Stimulated activated effector memory CD8-positive, alpha-beta T cell treated with anti-CD3 and anti-CD28 coated beads, Interleukin-12 subunit alpha, Interleukin-12 subunit beta, amount 100 ng/mL, for 72 hours (primary cell): ENCODE results near the gene PPM1A.

Experiments
- ATAC-seq: fragments of 150-1000 bp; cut with Tn5 transposase; 2 replicates; pipeline ENCODE4 v1.10.0; 2021
- DNase-seq, 2 donors: peaks; one replicate each; pipeline ENCODE4 v3.0.0; 2021 to 2022; ENCODE audit warnings: low spot score in 2 of 2
- H3K27ac Mint-ChIP-seq: one replicate; pipeline ENCODE4 v1.8.0; 2022; ENCODE audit warnings: mild to moderate bottlenecking, mixed read lengths
- H3K36me3 Mint-ChIP-seq: one replicate; pipeline ENCODE4 v1.8.0; 2022; ENCODE audit warnings: mild to moderate bottlenecking, mixed read lengths
- H3K4me1 Mint-ChIP-seq: one replicate; pipeline ENCODE4 v1.8.0; 2022; ENCODE audit warnings: mixed read lengths
- H3K4me3 Mint-ChIP-seq: one replicate; pipeline ENCODE4 v1.8.0; 2022; ENCODE audit warnings: mild to moderate bottlenecking, mixed read lengths
- H3K9me3 Mint-ChIP-seq: one replicate; pipeline ENCODE4 v1.8.0; 2022; ENCODE audit warnings: mixed read lengths

The PPM1A gene

DNA sequence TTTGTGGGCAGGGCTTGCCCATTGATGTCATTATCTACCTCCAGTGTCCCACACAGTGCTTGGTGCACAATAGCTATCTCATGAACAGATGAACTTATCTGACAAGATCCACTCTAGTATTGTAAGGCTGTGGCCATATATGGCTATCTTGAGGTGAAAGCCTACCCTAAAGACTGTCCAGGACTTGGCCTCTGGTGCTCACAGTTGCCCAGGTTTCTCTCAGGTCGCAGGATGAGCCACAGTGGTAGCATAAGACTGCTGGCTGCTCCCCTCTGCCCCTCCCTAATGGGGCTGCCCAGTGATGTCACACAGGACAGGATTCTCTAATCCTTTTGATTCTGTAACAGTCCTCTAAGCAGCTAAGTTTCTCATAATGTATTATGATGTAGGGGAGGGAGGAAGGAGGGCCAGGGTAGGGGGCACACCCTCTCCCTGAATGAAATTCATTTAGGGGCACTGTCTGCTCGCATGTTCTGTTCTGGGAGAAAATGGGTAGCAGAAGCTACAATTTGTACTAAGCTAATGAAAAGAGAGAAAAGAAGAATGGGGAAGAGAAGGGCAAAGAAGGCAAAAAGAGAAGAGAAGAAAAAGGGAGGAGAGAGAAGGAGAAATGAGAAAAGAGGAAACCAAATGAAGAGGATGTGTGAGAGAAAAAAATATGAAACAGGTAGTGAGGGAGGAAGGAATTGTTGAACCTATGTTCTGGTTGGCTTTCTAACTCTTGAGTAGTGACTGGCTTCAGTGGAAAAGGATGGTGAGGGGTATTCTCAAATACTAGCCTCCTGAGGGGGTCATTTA, 3.4 kb upstream of the PPM1A start:
- H3K4me3 Mint-ChIP-seq = no peak overlapping the region
- DNase-seq = no peak
- no peaks in the 10 kb centered on the region for H3K9me3 Mint-ChIP-seq
- peaks cover 22% of the 10 kb centered on the region for H3K36me3 Mint-ChIP-seq
- peaks cover 22% of the 10 kb centered on the region for H3K4me1 Mint-ChIP-seq
- H3K27ac Mint-ChIP-seq = no peak overlapping the region
- ATAC-seq = no peak

DNA sequence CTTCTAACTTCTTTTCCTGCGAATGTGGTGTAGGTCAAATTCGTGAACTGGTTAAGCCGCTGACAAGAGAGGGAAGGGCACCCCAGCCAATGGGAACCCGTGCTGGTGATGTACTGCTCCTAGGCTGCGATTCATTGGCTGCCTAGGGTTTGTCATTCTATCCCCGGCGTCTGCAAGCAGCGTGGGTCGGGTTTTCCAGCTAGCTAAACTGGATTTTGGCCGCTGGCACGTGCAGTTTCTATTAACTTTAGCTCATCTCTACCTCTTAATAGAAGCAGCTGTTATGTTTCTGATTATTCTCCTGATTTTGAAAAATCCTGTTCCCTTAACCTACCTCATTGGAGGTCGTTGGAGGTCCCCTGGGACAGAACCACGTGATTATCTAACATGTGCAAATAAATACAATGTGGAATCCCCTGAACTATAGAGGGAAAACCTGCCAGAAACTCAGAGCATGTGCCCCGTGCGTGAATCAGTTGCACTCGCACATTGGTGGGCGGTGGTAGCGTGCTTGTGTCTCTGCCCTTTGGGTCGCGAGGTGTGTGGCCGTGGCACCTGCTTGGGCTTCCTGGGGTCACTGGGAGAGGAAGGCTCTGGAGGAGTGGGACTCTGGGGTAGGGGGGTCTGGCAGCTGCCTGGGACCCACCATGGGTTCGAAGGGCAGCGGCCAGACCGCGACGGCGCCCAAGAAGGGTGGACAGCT, 876 bp upstream of the PPM1A start:
- H3K27ac Mint-ChIP-seq = peak overlapping the region; percentile 100
- no peaks in the 10 kb centered on the region for H3K9me3 Mint-ChIP-seq
- H3K4me1 Mint-ChIP-seq = peaks cover 44% of the 10 kb centered on the region
- ATAC-seq = peak; percentile 80
- peaks cover 25% of the 10 kb centered on the region for H3K36me3 Mint-ChIP-seq
- DNase-seq = peak; percentile 58 to 87
- peak overlapping the region; percentile 98 for H3K4me3 Mint-ChIP-seq

DNA sequence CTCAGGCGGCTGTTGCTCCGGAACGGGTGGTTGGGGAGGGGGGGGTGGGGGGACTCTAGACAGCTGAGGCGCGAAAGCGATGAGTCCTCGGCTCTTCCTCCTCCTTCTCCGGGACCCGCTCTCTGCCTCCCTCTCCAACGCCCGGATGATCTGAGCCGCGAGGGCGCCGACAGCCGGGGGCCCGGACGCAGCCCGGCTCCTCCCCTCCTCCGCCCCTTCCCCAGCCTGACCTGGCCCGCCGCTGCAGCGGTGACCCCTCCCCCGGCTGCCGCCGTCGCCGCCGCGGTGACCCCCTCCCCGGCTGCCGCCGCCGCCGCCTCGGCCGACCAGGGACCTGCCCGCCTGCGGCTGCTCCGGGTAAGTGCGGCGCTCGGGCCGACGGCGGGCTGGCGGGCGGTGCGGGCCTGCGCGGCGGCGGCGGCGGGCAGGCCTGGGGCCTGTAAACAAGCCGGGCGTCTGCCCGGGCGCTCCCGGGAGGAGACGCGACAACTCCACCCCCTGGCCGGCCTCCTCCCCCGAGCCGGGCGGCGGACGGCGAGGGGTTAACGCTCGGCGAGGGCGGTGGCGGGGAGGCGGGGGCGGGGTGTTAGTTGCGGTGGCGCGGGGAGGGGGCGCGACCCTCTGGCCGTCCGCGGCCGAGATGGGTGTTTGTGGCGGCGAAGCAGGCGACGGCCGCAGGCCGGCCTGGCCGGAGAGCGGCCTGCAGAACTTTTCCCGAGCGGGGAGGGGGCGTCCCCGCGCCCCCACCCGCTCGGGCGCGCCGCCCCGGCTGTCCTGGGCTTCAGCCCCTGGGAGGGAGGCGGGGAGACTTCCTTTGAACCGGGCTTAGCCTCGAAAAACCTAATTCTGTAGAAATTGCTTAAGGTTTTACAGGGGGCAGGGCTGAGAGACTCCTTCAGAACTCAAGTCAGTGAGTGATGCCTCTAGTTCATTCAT, 568 bp downstream of the PPM1A start:
- ATAC-seq (peak; percentile 60), DNase-seq (peak; percentile 55 to 86)
- Mint-ChIP-seq H3K27ac (peak overlapping the region; percentile 100), H3K4me1 (peaks cover 51% of the 10 kb centered on the region), H3K36me3 (peaks cover 25% of the 10 kb centered on the region), H3K4me3 (peak overlapping the region; percentile 98), H3K9me3 (no peaks in the 10 kb centered on the region)

DNA sequence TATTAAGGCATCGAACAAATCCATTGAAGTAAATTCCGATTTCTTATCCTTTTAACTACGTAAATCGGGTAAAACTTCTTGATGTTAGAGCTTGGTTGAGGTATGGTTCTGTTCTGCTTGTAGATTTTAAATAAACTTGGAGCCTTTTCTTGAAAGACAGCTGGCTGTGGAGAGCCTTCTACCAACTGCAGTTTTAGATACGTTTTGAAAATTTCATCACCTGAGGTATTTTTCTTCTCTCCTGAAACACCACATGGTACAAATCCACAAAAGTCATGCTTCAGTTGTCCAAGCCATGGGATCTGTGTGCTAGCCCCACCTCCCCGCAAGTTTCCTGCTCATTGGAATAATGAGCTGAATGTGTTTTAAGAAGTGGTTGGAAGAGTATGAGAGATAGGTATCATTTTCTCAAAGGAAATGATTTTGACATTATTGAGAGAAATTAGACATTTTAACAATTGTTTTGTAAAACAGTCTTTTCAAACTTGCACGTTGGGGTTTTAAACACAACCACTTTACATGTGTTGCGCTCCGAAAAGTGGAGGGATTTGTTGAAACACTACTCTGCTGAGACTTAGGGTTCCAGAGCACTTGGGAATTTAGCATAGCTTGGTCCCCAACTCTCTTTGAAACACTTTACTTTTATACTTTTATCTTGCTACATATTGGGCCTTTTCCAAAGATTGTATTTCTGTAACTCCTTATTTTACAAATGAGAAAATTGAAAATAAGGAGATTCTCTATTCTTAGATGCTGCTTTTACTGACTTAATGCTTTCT, 1.4 kb downstream of the PPM1A start:
- Mint-ChIP-seq H3K4me3 (peak overlapping the region; percentile 98), H3K36me3 (peaks cover 25% of the 10 kb centered on the region), H3K27ac (peak overlapping the region; percentile 67), H3K4me1 (peaks cover 48% of the 10 kb centered on the region), H3K9me3 (no peaks in the 10 kb centered on the region)
- no peak for ATAC-seq
- no peak for DNase-seq

DNA sequence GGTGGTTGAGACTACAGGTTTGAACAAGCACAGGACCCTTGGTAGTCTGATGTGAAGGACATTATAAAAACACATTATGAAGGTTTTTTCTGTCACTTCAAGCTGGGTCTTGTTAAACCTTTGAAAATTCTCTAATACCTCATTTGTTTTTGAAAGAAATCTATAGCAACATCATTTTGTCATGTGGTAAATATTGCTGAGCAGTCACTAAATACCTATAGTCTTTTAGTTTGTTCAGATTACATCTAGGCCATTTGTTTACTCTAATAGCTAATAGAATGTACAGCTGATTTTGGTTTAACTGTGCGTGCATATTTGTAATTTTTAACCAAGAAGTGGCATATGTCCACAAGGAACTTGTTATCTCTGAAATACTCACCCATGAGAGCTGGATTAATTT, 2.9 kb downstream of the PPM1A start:
- Mint-ChIP-seq H3K4me1 (peaks cover 43% of the 10 kb centered on the region), H3K9me3 (no peaks in the 10 kb centered on the region), H3K27ac (no peak overlapping the region), H3K36me3 (peaks cover 25% of the 10 kb centered on the region), H3K4me3 (peak overlapping the region; percentile 98)
- ATAC-seq = no peak
- DNase-seq = no peak

DNA sequence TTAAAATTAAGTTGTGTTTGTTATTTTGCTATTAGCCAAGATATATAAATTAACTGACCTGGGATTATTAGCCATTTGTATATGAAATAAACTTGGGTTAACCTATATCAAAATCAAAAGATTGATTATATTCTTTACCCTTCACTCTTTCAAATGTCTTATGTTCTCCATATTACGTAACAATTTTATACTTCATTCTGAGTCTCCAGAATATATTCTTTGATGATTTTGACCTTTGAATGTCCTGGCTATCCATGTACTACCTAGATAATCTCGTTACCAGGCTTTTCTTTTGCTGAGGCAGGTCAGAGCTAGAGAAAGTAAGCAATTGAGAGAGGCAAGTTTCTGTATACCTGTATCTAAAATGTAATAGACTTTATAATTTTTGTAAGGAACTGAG, 3.6 kb downstream of the PPM1A start:
- Mint-ChIP-seq H3K9me3 (no peaks in the 10 kb centered on the region), H3K36me3 (peaks cover 25% of the 10 kb centered on the region), H3K4me1 (peaks cover 43% of the 10 kb centered on the region), H3K4me3 (no peak overlapping the region), H3K27ac (no peak overlapping the region)
- DNase-seq (no peak), ATAC-seq (no peak)

DNA sequence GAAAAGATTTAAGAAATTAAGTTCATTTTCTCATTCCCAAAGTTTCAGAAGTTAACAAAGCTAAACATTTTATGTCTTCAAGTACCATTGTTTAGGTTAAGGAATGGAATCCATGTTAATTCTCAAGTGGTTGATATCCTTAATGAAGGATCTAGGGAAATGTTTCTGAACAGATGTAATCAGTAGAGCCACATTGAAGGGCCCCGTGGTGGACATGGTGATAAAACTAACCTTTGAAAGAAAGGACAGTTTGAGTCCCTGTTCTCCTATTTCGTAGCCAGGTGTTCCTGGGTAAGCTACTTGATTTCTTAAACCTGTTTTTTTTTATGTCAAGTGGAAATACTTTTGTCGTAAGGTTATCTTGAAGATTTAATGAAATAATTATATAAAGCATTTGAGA, 4.6 kb downstream of the PPM1A start:
- Mint-ChIP-seq H3K4me1 (peaks cover 34% of the 10 kb centered on the region), H3K36me3 (peaks cover 15% of the 10 kb centered on the region), H3K9me3 (no peaks in the 10 kb centered on the region), H3K4me3 (no peak overlapping the region), H3K27ac (no peak overlapping the region)
- no peak for ATAC-seq
- DNase-seq = no peak

DNA sequence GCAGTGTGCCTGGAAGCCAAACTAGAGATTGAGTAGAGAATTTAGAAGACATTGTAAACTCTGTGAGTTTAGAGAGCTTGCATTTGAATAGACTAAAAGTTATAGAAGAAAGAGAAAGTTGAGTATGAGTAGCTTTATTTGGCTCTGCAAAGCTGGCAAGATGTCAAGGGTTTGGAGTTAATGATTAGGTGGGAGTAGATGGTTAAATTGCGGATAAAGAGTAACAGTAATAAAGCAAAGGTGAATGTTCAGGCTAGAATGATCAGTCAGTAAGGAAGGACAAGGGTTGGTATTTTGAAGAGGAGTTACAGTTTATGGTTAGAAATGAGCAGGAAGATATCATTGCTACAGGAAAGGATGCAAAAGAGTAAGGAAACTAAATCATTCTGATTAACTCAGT, 5.2 kb downstream of the PPM1A start:
- DNase-seq (no peak), ATAC-seq (no peak)
- Mint-ChIP-seq H3K36me3 (peaks cover 10% of the 10 kb centered on the region), H3K27ac (no peak overlapping the region), H3K4me1 (peaks cover 34% of the 10 kb centered on the region), H3K4me3 (no peak overlapping the region), H3K9me3 (no peaks in the 10 kb centered on the region)

DNA sequence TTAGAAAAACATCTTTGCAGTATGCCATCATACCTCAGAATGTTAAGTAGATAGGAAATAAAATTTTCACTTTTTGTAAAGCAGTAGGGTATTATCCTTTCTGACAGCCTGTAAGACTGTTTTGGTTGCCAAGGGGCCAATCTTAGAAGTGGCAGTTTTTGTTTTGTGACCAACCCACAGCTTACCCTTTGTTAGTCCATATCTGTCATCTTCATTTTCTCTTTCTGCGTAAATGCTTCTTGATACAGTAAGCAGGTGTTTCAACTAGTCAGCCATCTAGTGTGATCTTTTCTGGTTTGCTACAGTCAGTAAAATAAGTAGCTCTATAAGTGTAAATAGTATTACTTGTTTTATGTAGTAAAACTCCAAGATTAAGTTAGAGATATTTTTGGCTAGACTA, 8.8 kb downstream of the PPM1A start:
- no peak for DNase-seq
- Mint-ChIP-seq H3K4me1 (peaks cover 15% of the 10 kb centered on the region), H3K27ac (no peak overlapping the region), H3K4me3 (no peak overlapping the region), H3K36me3 (no peaks in the 10 kb centered on the region), H3K9me3 (no peaks in the 10 kb centered on the region)
- no peak for ATAC-seq

DNA sequence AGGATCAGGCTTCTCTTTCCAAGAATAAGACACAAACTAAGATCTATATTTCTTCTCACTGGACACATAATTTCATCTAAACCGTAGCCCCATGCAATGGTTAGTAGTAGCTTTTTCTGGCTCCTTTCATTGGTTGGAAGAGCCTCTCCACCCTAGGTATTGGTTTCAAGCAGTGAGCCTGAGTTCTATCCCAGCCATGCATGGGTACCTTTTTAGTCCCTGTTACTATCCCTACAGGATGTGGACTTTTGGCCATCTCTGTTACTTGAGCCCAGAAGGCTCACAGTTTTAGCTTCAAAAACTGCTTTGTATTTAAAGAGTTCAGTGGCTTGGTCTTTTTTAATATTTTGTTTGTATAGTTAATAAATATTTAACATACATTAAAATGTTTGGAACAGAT, 16.1 kb downstream of the PPM1A start:
- ATAC-seq (no peak), DNase-seq (no peak)
- Mint-ChIP-seq H3K36me3 (peaks cover 7% of the 10 kb centered on the region), H3K4me1 (peaks cover 28% of the 10 kb centered on the region), H3K4me3 (no peak overlapping the region), H3K27ac (no peak overlapping the region), H3K9me3 (peaks cover 3% of the 10 kb centered on the region)

DNA sequence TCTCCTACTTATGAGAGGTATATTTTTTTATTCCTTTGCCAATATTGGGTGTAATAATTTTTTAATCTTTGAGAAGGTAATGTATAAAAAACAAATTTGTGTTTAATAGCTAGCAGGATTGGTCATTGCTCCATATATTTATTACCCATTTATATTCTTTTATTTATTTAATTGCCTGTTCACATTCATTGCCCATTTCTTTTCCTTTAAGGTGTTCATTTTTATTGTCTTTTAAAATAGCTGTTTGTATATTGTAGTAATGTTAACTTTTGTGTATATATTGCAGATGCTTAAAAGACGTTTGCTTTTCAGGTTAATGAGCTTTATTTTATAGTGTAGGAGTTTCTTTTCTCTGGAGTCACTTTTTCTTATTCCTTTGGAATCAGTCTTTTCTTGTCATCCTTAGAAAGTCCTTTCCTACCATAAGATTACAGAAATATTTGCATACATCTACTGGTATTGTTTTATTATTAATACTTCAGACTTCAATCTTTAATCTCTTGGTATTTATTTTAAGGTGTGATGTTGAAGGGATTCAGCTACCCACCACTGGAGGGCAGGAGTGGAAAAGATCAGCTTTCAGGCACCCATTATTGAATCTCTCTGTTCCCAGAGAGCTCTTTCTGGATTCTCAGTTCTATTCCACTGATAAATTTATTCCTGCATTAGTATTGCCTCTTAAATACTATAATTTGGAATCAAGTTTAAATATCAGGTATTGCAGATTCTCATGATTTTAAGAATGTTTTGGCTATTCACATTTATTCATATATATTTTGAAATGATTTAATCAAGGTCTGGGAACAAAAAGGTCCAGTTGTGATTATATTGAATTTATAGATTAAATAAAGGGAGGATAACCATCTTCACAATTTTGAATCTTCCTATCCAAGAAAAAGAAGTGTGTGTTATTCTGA, 17.3 kb downstream of the PPM1A start:
- ATAC-seq (peak; percentile 45), DNase-seq (no peak)
- H3K4me1 Mint-ChIP-seq = peaks cover 27% of the 10 kb centered on the region
- H3K4me3 Mint-ChIP-seq = no peak overlapping the region
- no peak overlapping the region for H3K27ac Mint-ChIP-seq
- H3K36me3 Mint-ChIP-seq = peaks cover 7% of the 10 kb centered on the region
- peaks cover 3% of the 10 kb centered on the region for H3K9me3 Mint-ChIP-seq

DNA sequence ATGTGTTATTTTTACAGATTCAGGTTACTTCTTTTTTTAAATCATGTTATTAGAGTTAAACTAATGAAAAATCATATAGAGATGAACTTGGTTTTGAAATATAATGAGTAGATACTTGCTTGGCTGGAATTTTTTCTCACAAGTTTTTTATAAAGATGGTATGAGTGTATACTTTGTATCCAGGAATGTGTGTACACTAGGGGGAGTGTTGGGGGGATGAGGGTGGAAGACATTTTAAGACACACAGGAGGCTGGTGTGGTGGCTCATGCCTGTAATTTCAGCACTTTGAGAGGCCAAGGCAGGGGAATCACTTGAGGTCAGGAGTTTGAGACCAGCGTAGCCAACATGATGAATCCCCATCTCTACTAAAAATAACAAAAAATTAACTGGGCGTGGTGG, 23.2 kb downstream of the PPM1A start:
- no peak for DNase-seq
- H3K4me1 Mint-ChIP-seq = peaks cover 62% of the 10 kb centered on the region
- H3K27ac Mint-ChIP-seq = no peak overlapping the region
- ATAC-seq = no peak
- peaks cover 7% of the 10 kb centered on the region for H3K36me3 Mint-ChIP-seq
- no peak overlapping the region for H3K4me3 Mint-ChIP-seq
- H3K9me3 Mint-ChIP-seq = no peaks in the 10 kb centered on the region

DNA sequence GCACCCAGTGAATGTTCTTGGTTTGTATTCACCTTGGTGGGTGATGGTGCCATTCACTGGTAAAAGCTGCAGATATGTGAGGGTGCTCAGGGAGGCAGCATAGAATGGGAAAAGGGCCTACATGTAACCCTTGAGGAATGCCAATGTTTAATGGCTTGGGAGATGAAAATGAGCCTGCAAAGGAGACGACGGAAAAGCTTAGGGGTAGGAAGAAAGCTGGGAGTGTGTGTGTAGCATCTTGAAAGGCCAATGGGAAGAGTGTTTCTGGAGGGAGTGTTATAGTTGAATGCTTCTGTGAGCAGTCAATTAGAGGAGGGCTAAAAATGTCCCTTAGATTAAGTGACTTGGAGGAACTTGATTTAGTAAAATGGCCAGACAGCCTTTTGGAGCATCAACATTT, 24.9 kb downstream of the PPM1A start:
- Mint-ChIP-seq H3K4me3 (no peak overlapping the region), H3K27ac (no peak overlapping the region), H3K4me1 (peaks cover 61% of the 10 kb centered on the region), H3K9me3 (no peaks in the 10 kb centered on the region), H3K36me3 (peaks cover 16% of the 10 kb centered on the region)
- DNase-seq = no peak
- no peak for ATAC-seq

DNA sequence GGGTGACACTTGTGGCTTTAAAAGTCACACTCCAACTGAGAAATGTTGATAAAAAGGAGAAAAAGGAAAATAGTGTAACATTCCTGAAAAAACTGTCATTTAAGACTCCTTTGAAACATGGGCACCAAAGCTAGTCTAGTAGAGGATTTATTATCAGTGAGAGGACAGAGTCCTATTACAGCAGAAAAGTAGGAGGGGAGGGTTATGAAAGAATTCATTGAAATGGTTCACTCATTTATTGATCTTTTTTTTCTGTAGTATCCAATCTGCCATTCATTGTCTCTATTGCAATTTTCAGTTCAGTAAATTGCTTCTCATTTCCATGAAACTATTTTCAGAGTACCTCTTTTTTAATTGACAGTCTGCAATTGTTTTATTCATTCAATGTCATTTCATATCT, 25.4 kb downstream of the PPM1A start:
- no peak overlapping the region for H3K4me3 Mint-ChIP-seq
- H3K4me1 Mint-ChIP-seq = peaks cover 56% of the 10 kb centered on the region
- DNase-seq (no peak), ATAC-seq (no peak)
- H3K36me3 Mint-ChIP-seq = peaks cover 16% of the 10 kb centered on the region
- H3K9me3 Mint-ChIP-seq = no peaks in the 10 kb centered on the region
- no peak overlapping the region for H3K27ac Mint-ChIP-seq
